ENCODE results near the gene ZNF169. TPM values are rescaled to one million over a fixed set of nuclear protein-coding genes. Genes with fewer than 3 reads are reported as not detected.

ZNF169 gene
- total and polyA plus RNA-seq, 2 of the 8 experiments (the other 6 are each of a cell fraction or from before 2014, with no cell fraction given): 7.0 to 9.0 TPM

DNA sequence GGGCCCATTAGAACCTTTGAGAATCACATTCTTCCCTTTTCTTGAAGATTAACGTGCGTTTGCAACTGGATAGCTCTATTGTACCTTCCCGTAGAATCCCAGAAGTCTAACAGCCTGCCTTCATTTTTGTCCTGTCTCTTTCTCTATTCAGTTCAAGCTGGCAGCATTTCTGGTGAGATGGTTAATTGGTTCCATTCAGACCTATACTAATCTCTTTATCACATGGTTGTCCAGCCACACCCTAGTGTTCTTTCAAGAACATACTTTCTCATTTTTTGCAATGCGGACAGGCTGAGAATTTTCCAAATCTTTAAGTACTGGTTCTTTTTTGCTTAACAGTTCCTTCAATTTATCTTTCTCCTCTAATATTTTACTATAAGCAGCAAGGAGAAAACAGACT lies 43.3 kb downstream of the ZNF169 start:
- no peak overlapping the region for H3K4ac ChIP-seq (replicated peaks; ENCODE audit: insufficient read length, low read depth, low read length)
- no peak overlapping the region for H3K9ac ChIP-seq (replicated peaks in 1 of 4; ENCODE audit: extremely low read depth in 1 of 4, low read depth in 3 of 4, low read length in 3 of 4)

More for the DNA sequence above, 43.3 kb downstream of the ZNF169 start:
- POLR2A ChIA-PET (ENCODE audit: partially characterized antibody): no interaction called here
- 85% methylated on average over 4 of the region's 4 CpGs; no CpG with 5 or more reads in 1 of the 2 experiments for WGBS, 2 experiments (ENCODE audit: extremely low coverage in 1 of 2, insufficient coverage in 1 of 2, insufficient read length in 1 of 2, insufficient replicate concordance in 2 of 2, low coverage in 1 of 2, low lambda C conversion rate in 2 of 2, missing lambda C conversion rate in 1 of 2)
- Histone ChIP-seq H3K27me3 (replicated peaks in 1 of 4; ENCODE audit: control insufficient read depth in 3 of 4, extremely low read depth in 1 of 4, insufficient read depth in 3 of 4, low read length in 3 of 4) (no peaks in the 10 kb centered on the region), H3K36me3 (ENCODE audit: control insufficient read depth in 2 of 4, insufficient read depth in 4 of 4, low read length in 3 of 4) (peaks cover 0 to 2% (median 0%) of the 10 kb centered on the region in 4 experiments; a peak in 1 of 8 replicates), H3K27ac (ENCODE audit: low read depth, low read length) (no peak overlapping the region), H2AK5ac (ENCODE audit: low read depth, low read length) (no peak overlapping the region), H3K23me2 (ENCODE audit: low read depth, low read length) (no peaks in the 10 kb centered on the region), H4K5ac (ENCODE audit: insufficient read length, low read depth, low read length) (no peak overlapping the region), H3K79me2 (ENCODE audit: control insufficient read depth in 1 of 2, insufficient read depth in 2 of 2, low read length in 2 of 2) (no peaks in the 10 kb centered on the region), H3K18ac (ENCODE audit: extremely low read depth, low read length) (no peak overlapping the region), H3K4me1 (replicated peaks in 1 of 4; ENCODE audit: control insufficient read depth in 3 of 4, insufficient read depth in 4 of 4, low read length in 3 of 4) (no peaks in the 10 kb centered on the region; a peak in 1 of 7 replicates), H3K23ac (ENCODE audit: insufficient read length) (no peak overlapping the region), H4K8ac (ENCODE audit: extremely low read depth, insufficient read depth, low read length) (no peak overlapping the region), H3K56ac (replicated peaks; ENCODE audit: insufficient read length, low read depth, low read length) (no peak overlapping the region), H3K4me3 (ENCODE audit: extremely low read depth in 1 of 4, insufficient read depth in 2 of 4, low read depth in 3 of 4, low read length in 4 of 4) (no peak overlapping the region), H3K79me1 (ENCODE audit: low read depth, low read length) (no peaks in the 10 kb centered on the region), H2BK5ac (ENCODE audit: low read depth, low read length) (no peak overlapping the region), H3K14ac (ENCODE audit: insufficient read length) (no peak overlapping the region), H2BK15ac (ENCODE audit: low read length) (no peak overlapping the region), H2BK20ac (ENCODE audit: low read length) (no peak overlapping the region), H2BK12ac (ENCODE audit: low read depth, low read length) (no peak overlapping the region), H3K4me2 (ENCODE audit: insufficient read depth in 1 of 2, low read depth in 2 of 2, low read length in 2 of 2) (no peak overlapping the region), H2AFZ (ENCODE audit: low read length) (no peak overlapping the region), H3K9me3 (ENCODE audit: insufficient read depth in 2 of 2, low read depth in 1 of 2, low read length in 1 of 2) (no peaks in the 10 kb centered on the region), H4K20me1 (replicated peaks in 1 of 2; ENCODE audit: control insufficient read depth in 1 of 2, insufficient read depth in 2 of 2, low read length in 2 of 2) (no peaks in the 10 kb centered on the region), H2BK120ac (replicated peaks; ENCODE audit: low read depth, low read length) (no peak overlapping the region), H4K91ac (replicated peaks; ENCODE audit: insufficient read length, low read length) (no peak overlapping the region)
- DNase-seq (ENCODE audit: low read depth in 1 of 2, low spot score in 2 of 2) (no peak), FAIRE-seq (no peak)
- CTCF ChIA-PET (ENCODE audit: partially characterized antibody): no interaction called here
- TF ChIP-seq CHD2 (IDR thresholded peaks at IDR 0.05; ENCODE audit: low read length) (no peak), YY1 (IDR thresholded peaks at IDR 0.05; ENCODE audit: low read depth, low read length) (no peak), RNF2 (IDR thresholded peaks at IDR 0.05; ENCODE audit: borderline replicate concordance, low read depth, low read length, missing control alignments, poor library complexity, severe bottlenecking) (no peak), SIN3A (conservative IDR thresholded peaks at IDR 0.05 in 1 of 2, IDR thresholded peaks at IDR 0.05 in 1 of 2; ENCODE audit: low read depth in 1 of 2, low read length in 2 of 2) (no peak), GTF2F1 (IDR thresholded peaks at IDR 0.05; ENCODE audit: borderline replicate concordance, low read depth, low read length) (no peak), ZNF274 (IDR thresholded peaks at IDR 0.05; ENCODE audit: borderline replicate concordance, extremely low read depth, low read length) (no peak), TBP (IDR thresholded peaks at IDR 0.05; ENCODE audit: low read depth, low read length) (no peak)
- TF ChIP-seq, protein P1, sequence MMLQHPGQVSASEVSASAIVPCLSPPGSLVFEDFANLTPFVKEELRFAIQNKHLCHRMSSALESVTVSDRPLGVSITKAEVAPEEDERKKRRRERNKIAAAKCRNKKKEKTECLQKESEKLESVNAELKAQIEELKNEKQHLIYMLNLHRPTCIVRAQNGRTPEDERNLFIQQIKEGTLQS (IDR thresholded peaks at IDR 0.05; ENCODE audit: insufficient read depth, low read depth, low read length): no peak

Data from H1 (cell line).